HG03575 (cell line): ENCODE data around the gene LRRC8E.

Source experiments
- ATAC-seq: cut with Tn5 transposase; IDR thresholded peaks from one replicate; pipeline ENCODE4 v1.9.1; 2021; ENCODE audit not compliant: unreplicated experiment, insufficient number of reproducible peaks, low FRiP score; ENCODE audit errors: extremely low read depth

LRRC8E gene

DNA sequence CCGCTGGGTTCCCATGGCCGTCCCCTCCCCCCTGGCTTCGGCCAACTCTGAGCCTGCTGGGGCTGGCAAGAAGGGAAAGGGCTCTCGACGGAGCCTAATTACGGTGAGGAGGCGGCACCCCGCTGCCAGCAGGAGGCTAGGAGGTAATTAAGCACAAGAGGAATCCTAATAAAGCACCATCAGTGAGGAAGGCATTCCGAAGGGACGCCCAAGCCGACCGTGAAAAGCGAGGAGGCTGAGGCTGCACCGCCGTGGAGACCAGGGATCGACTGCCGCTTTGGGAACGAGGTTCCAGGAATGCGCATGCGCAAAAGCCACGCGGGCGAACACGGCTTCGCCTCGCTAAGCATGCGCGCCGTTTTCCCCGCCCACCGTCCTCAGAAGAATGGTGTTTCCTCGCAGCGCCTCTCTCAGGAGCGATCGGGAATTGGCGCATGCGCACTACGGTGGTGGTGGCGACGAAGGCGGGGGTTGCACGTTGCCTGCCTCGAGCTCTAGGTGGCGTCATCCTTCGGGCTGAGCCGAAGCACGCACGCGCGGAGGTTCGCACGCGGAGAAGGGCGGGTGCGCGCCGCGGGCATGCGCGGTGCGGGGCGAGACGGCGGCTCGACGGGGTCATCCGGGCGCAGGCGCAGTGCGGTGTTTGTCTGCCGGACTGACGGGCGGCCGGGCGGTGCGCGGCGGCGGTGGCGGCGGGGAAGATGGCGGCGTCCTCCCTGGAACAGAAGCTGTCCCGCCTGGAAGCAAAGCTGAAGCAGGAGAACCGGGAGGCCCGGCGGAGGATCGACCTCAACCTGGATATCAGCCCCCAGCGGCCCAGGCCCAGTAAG, 15.1 kb downstream of the LRRC8E start, which contains the start of gene MAP2K7:
Gene MAP2K7 (plus strand): TSS at position 634 of the 830 bp plus-strand sequence. CDS start 68 bp downstream, at position 702.
- ATAC-seq, result peak; percentile 68

DNA sequence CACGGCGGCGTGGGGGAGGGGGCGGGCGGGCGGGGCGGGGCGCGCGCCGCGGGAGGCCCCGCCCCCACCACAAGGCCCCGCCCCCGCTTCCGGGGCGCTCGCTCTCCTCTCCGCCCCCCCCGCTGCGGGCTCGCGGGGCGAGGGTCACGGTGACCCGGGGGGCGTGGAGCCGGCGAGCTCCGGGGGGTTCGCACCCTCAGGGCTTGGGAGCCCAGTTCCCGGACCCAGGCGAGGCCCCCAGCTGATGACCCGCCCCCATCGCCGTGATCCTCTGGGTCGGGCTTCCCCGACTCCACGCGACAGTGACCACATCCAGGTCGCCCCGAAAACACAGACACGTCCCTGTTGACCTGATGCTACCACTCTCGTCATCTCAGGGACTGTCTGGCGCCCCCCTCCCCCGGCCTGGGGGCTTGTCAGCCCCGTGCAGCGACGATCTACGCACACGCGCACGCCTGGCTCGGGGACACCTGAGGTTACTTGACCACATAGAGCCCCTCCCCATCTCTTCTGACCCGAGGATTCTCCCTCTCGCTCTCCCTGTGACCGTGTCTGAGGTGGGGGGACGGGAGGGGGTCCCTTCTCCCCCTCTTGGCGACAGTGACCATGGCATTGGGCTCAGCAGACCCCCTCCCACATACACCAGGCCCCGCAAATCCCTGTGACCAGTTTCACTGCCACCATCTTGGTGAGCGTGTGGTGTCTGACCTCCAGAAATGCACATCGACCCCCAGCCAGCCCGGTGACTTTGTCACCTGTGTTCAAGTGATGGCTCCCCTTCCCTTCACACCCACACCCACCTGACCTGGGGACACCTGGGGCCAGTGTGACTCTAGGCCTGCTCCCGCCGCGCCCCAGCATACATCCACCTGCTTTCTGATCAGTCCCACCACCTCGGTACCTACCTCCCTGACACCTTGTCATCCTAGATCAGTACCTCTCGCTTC, 16.0 kb downstream of the LRRC8E start:
- ATAC-seq, result no peak

DNA sequence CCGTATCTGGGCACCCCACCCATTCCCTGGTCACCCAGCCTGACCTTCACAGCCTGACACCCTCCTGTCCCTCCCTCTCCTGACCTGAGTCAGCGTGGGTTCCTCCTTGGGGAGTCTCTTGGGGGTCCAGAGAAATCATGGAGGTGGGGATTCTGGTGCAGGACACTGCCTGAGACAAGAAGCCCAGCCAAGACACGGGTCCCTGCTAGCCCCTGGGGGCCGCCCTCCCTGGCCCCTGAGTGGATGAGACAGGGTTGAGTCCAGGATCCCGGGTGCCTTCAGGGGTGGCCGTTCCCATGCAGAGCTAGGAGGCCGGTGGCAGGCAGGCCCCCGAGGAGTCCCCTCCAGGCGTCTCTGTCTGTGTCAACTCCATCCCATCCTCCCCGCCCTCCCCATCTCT, 17.0 kb downstream of the LRRC8E start:
- ATAC-seq, result no peak

DNA sequence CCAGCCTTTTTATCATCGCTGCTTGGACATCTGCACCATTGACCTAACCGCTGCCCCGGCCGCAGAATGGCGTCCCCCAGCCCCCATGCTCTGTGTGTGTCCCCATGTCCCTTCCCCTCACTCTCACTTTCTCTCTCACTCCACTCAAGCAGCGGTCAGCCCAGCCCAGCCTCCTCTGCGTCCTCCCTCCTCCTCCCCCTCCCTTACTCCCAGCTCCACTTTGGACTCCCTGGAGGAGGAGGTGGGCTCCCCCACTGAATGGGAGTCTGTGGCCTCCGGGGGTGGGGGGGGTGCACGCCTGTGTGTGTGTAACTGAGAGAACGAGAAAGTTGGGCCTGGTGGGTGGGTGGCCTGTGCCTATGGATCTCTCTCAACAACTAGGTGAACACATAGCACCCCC, 17.5 kb downstream of the LRRC8E start:
- ATAC-seq, result no peak

DNA sequence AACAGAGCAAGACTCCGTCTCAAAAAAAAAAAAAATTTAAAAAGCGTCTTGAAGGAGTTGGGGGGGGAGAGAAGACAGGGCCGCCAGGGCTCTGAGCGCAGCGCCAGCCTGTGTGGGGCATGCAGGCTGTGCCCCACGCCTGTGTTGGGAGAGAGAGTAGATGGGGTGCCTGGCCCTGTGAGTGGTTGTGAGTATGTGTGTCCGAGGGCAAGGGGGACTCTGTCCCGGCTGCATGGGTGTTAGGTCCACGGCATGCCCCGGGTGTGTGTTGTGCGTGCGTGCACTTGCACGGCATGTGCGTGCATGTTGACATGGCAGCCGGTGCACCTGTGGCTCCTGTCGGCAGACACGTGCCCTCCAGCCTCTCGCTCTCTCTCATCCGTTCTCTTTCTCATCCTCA, 18.8 kb downstream of the LRRC8E start:
- no peak for ATAC-seq

DNA sequence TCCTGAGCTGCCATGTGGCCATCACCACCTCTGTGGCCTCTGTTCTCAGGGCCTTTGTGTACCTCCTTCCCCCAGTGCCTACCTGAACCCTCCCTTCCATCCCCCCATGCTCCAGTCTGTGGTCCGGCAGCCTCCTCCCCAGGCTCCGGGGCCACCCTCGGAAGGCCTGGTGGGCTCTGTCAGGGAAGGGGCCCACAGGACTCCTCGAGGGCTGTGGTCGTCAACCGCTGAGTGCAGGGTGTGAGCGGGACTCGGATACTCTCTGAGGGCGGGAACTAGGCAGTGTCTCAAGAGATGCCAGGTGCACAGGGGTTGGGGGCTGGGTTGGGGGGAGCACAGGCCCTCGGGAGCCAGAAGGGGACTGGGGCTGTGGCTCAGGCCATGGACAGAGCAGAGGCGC, 19.2 kb downstream of the LRRC8E start:
- no peak for ATAC-seq

DNA sequence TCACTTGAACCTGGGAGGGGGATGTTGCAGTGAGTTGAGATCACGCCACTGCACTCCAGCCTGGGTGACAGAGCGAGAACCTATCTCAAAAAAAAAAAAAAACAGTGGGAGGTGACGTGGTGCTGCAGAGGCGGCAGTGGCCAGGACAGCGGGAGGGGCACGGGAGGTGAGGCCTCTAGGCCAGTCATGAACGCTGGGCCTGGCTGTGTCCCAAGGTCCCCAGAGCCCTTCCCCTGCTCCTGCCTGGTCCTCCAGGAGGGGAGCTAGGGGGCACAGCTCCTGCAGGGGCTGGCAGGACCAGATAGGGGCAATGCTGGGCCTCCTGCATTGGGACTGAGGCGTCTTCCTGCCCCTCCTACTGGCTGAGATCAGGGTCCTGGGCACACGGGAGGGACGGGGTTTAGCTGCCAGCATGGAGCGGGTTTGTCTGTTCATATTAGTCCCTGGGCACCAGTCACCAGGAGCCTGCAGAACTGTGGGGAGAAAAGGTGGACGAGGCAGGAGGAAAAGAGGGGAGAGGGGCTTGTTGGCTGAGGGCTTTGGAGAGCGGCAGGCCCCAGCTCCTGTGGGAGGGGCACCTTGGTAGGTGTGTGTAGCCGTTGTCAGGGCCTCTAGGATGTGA, 19.9 kb downstream of the LRRC8E start:
- no peak for ATAC-seq

DNA sequence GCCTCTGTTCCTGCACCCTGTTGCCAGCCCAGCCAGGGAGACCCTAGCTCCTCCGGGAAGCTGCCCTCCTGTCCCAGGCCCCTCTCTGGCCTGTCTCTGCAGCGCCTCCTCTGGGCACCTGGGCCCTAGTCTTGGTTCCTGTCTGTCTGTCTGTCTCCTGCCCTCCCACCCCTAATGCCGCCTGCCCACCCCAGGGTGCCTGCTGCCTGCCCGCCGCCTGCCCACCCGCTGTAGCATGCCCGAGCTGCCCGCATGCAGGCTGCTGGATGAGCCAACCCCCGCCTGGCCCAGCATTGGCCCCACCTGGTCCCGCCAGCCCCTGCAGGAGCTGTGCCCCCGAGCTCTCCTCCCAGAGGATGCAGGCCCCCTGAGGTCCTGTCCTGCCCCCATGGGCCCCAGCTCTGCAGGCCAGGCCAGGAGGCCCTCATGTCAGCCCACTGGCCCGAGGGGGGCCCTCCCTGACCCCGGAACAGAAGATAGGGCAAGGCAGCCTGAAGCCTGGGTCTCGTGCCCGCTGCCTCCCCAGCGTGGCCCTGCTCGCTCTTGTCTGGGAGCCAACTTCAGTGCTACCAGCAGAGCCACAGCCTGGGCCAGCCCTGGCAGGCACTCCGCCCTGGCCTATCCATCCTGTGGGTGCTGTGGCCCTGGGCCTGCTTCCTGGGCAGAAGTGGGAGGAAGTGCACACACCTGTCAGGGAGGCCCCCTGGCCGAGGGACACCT, 20.6 kb downstream of the LRRC8E start:
- ATAC-seq, result no peak

DNA sequence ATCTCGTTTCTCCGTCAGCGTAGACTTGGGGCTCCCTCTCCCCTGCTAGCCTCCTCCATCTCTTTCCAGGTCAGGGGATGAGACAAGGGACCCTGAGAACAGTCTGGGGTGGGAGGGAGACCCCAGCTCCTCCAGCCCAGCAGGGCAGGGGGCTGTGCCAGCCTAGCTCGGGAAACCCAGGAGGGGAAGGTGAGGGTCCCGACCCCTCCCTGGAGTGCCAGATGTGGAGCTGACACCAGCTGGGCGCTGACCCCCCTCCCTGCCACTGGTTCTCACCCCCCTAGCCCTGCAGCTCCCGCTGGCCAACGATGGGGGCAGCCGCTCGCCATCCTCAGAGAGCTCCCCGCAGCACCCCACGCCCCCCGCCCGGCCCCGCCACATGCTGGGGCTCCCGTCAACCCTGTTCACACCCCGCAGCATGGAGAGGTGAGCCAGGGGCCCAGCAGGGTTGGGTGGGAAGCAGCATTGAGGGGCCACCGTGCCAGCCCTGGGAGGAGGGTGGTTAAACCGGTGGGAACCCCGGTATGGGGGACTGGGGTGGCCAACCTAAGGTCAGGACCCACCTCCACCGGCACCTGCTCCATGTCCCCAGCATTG, 21.3 kb downstream of the LRRC8E start:
- no peak for ATAC-seq

DNA sequence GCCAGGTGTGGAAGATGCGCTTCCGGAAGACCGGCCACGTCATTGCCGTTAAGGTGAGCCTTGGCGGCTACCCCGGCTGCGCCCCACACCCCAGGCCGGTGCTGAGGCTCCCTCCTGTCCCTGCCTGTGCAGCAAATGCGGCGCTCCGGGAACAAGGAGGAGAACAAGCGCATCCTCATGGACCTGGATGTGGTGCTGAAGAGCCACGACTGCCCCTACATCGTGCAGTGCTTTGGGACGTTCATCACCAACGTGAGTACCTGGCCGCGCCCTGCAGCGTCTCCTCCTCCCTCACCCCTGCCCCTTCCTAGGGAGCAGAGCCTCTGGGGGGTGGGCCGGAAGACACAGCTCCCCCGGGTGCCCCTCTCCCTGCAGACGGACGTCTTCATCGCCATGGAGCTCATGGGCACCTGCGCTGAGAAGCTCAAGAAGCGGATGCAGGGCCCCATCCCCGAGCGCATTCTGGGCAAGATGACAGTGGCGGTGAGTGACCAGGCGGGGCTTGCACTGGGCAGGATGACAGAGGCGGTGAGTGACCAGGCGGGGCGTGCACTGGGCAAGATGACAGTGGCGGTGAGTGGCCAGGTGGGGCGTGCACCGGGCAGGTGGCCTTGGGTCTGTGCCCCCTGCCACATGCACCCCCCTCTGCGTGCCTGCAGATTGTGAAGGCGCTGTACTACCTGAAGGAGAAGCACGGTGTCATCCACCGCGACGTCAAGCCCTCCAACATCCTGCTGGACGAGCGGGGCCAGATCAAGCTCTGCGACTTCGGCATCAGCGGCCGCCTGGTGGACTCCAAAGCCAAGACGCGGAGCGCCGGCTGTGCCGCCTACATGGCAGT, 22.2 kb downstream of the LRRC8E start:
- no peak for ATAC-seq

DNA sequence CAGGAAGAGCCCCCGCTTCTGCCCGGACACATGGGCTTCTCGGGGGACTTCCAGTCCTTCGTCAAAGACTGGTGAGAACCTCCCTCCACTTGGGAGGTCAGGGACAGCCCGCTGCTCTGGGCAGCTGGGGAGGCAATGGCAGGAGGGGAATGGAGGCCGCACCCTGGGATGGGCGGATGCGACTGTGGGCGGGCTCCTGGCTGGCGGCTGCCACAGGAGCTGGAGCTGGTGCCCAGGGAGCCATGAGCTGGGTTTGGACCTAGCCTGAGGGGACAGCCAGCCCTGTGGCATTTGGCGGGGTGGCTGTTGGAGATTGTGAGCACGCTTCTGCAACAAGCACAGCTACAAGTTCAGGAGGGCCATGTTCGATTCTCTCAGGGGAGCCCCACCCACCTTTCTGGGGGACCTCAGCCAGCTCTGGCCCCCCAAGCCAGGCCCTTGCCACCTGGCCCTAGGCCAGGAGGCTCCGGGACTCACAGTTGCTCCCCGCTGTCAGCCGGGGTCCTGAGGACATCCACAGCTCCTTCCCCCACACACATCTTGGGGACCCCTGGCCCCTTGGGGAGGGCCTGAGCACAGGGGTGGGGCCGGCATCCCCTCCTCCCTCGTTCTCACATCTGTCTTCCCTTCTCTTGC, 23.3 kb downstream of the LRRC8E start:
- ATAC-seq, result no peak

DNA sequence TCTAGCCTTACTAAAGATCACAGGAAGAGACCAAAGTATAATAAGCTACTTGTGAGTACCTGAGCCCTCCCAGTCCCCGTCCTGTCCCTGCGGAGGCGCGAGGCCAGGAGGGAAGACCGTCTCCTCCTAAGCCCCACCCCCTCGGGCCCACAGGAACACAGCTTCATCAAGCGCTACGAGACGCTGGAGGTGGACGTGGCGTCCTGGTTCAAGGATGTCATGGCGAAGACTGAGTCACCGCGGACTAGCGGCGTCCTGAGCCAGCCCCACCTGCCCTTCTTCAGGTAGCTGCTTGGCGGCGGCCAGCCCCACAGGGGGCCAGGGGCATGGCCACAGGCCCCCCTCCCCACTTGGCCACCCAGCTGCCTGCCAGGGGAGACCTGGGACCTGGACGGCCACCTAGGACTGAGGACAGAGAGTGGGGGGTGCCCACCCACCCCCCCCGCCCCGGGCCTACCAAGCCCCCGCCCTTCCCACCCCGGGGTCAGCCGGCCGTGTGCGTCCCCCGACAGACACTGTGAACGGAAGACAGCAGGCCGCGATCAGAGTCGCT, 23.9 kb downstream of the LRRC8E start:
- ATAC-seq, result no peak

DNA sequence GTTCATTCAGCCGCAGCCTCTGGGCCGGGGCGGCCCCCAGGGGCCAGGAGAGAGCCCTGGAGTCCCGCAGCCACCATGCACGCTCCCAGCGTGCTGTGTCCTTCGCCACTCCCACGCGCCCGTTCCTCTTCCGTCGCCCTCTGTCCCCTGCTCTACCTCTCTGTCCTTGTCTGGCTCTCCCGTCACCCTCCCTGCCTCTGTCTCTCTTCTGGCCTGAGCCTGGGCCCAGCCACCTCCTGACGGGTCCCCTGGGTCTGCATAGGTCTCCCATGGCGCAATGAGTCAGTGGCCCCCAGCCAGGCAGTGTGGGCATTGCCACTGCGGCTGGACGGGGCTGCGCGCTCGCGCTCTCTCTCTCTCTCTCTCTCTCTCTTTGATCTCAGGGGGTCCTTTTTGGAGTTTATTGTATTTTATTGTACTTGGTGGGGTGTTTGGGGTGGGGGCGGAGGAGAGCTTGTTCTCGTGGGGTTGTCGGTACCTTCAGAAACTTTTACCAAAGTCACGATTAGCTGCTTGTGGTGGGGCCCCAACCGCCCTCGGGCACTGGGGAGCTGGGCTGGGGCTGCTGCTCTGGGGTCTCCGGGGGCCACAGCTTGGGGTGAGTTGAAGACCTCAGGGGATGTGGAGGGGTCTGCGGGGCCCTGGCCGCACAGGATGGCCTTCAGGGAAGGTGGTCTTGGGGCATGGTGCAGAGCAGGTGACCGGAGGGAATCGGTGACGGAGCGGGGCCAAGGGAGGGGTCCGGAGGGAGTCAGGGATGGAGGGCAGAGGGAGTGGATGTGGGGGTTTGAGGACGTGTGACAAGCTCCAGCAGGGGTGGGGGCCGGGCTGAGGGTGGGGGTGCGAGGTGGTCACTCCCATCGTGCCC, 24.6 kb downstream of the LRRC8E start:
- no peak for ATAC-seq

DNA sequence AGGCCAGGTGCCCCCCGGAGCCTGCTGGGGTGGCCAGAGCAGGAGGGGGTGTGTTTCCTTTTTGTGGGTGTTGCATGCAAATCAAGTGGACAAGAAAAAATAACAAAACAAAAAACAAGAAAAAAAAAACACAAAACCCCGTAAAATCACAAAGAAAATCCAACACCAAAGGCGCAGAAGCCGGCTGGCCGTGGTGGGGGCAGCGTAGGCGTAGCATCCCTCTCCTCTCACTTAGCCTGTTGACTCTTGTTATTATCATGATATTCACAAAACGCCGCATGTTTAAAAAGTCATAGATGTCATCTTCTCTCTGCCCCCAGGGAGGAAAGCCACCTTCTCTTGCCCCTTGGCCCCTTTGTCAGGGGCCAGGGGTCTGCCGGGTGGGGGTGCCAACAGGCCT, 25.3 kb downstream of the LRRC8E start:
- ATAC-seq, result no peak

DNA sequence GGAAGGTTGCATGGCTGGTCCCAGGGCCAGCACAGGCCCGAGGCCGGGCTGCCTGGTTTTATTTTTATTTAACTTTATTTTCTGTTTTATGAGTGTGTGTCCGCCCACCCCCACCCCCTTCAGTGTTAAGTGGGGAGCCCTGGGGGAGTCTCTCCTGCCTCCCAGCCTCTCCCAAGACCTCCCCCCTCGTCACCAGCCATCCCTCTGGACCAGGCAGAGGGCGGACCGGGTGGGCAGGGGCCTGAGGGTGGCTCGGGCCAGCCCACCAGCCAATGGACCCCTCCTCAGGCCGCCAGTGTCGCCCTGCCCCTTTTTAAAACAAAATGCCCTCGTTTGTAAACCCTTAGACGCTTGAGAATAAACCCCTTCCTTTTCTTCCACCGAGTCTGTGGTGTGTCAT, 25.8 kb downstream of the LRRC8E start:
- ATAC-seq, result no peak

DNA sequence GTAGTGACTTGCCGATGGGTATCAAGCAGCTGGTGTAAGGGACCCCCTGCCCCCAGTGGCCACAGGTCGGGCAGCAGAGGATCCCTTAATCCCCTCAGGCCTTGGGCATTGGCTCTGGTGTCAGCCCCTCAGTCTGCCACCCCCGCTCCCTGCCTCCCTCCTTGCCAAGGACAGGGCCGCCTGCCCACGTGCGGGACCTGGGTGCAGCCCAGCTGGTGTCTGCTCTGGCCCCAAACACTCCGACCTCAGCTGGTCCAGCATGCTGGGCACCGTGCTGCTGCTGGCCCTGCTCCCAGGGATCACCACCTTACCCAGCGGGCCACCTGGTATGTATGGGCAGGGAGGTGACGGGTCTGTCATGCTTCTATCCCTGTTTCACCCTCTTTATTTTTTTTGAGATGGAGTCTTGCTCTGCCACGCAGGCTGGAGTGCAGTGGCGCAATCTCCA, 26.3 kb downstream of the LRRC8E start, which contains the start of gene TGFBR3L:
Gene TGFBR3L (plus strand): TSS at position 233 of the 448 bp plus-strand sequence.
- no peak for ATAC-seq
